Subcutaneous adipose tissue (tissue), 4 donors: ENCODE measurements around the gene STX11. TPM values are rescaled to one million over a fixed set of nuclear protein-coding genes. Genes with fewer than 3 reads are reported as not detected.

Experiments
- total RNA-seq, 4 donors: library from RNA; depleted of rRNA; stranded (reverse); fragments of >200 nt; gene quantifications; one replicate each; pipeline ENCODE4 v1.1.0, GENCODE V29; 2016
- TF ChIP-seq, protein P1 (sequence below): fragments of 450-650 bp; IDR thresholded peaks from one replicate; pipeline ENCODE4 v1.5.1; 2016; ENCODE audit warnings: low read depth, mild to moderate bottlenecking, control low read depth, antibody characterized with exemption, moderate library complexity

Gene STX11
- total RNA-seq, 4 donors from 2014 or later, result 42.6 to 103 (median 48.3) TPM

GRCh38 chr6:144143106-144143505 is 7.2 kb upstream of the STX11 start:
- TF ChIP-seq, protein P1, sequence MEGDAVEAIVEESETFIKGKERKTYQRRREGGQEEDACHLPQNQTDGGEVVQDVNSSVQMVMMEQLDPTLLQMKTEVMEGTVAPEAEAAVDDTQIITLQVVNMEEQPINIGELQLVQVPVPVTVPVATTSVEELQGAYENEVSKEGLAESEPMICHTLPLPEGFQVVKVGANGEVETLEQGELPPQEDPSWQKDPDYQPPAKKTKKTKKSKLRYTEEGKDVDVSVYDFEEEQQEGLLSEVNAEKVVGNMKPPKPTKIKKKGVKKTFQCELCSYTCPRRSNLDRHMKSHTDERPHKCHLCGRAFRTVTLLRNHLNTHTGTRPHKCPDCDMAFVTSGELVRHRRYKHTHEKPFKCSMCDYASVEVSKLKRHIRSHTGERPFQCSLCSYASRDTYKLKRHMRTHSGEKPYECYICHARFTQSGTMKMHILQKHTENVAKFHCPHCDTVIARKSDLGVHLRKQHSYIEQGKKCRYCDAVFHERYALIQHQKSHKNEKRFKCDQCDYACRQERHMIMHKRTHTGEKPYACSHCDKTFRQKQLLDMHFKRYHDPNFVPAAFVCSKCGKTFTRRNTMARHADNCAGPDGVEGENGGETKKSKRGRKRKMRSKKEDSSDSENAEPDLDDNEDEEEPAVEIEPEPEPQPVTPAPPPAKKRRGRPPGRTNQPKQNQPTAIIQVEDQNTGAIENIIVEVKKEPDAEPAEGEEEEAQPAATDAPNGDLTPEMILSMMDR, result no peak

DNA sequence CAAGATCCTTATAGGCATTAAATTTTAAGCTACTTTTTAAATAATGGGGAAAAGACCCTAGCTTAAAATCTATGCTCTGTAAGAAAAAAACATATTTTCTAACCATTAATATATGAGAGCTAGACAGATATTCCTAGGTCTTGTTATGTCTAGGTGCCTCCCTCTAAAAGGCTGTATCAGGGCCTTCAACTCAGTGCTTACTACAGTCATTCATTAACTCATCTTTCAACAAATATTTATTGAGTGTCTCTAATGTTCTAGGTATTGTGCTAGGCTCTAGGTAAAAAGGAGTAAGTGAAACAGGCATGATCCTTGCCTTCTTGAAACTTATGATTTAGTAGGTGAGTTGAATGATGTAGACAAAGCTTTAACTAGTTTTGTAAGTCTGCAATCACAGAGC is 6.4 kb upstream of the STX11 start:
- TF ChIP-seq, protein P1, result no peak

DNA sequence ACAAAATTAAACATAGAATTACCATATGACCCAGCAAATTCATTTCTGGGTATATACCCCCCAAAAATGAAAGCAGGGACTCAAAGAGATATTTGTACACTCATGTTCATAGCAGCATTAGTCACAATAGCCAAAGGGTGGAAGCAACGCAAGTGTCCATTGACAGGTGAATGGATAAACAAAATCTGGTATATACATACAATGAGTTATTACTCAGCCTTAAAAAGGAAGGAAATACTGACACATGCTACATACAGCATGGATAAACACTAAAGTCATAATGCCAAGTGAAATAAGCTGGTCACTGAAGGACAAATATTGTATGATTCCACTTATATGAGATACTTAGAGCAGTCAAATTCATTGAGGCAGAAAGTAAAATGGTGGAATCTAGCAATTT is 5.3 kb upstream of the STX11 start:
- TF ChIP-seq, protein P1, result no peak

DNA sequence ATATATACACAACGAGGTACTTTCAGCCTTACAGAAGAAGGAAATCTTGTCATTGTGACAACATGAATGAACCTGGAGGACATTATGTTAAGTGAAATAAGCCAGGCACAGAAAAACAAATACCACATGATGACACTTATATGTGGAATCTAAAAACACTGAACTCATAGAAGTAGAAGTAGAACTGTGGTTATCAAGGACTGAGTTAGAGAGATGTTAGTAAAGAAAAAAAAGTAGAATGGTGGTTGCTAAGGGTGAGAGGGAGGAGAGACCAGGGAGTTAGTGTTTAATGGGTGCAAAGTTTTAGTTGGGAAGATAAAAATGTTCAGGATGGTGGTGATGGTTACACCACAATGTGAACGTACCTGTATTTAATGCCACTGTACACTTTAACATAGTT is 4.8 kb upstream of the STX11 start:
- TF ChIP-seq, protein P1, result no peak

DNA sequence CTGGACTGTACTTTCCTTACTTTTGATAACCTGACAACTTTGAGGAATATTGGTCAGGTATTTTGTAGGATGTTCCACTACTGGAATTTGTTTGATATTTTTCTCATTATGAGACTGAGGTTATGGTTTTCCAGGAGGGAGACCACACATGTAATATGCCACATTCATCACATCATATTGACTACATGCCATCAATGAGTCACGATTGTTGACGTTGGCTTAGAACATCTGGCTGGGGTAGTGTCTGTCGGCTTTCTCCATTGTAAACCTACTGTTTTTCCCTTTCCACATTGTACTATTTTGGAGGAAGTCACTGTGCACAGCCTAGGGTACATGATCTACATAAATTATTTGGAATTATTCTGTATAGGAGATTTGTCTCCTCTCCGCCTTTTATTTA is 1.4 kb upstream of the STX11 start:
- TF ChIP-seq, protein P1, result no peak

DNA sequence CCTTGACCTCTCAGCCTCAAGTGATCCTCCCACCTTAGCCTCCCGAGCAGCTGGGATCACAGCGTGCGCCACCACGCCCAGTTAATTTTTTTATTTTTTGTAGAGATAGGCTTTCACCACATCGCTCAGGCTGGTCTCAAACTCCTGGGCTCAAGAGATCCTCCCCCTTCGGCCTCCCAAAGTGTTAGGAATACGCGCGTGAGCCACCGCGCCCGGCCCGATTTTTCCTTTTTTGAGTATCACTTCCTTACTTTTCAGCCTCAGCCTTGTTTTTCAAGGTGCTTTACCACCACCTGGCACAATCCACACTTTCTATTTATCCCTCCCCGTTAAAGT is 791 bp upstream of the STX11 start:
- TF ChIP-seq, protein P1, result no peak

- TF ChIP-seq, protein P1, result no peak
Observed at GRCh38 chr6:144150710-144151657, 667 bp downstream of the STX11 start.
